ENCODE measurements around the gene PCMTD2.

PCMTD2 gene

DNA sequence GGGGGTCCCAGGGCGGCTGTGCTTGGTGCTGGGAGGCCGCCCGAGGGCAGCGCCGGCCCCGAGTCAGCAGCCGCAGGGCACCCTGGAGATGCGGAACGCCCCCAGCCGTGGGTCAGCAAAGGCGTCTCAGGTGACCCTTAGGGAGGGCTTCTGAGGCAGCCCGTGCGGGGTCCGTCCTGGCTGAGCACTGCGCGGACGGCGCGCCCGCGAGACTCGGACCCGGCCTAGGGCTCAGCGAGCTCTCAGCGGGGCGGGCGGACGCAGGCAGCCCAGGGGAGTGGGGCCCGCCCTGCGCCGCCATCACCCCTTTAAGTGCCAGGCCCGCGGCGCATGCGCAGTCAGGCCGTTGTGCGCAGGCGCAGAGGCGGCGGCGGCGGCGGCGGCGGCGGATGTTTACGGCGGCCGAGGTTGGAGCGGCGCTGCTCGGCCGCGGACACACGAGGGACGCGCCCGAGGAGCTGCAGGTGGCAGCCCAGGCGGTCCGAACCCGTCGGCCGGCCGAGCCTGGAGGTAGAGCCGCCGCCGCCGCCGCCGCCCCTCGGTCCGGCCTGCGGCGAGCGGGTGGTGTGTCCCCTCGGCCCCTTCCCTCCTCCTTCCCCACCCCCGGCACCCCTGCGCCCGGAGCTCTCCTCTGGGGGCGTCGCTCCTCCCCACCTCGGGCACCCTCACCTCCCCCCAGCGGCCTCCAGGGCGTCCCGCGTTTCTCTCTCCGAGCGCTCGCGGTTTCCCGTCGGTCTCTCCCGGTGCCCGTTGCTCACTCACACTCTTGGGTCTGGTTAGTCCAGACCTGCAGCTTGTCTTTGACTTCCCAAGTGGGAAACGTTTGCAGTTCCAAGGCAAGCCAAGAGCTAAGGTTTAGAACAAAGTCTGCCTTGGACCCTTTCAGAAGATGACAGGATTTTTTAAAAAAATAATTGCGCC is at the start of gene PCMTD2:
Gene PCMTD2 (plus strand): TSS at position 388 of the 921 bp plus-strand sequence. CDS start 4,218 bp downstream, outside the sequence.
- DNase-seq: peak; percentile 81

DNA sequence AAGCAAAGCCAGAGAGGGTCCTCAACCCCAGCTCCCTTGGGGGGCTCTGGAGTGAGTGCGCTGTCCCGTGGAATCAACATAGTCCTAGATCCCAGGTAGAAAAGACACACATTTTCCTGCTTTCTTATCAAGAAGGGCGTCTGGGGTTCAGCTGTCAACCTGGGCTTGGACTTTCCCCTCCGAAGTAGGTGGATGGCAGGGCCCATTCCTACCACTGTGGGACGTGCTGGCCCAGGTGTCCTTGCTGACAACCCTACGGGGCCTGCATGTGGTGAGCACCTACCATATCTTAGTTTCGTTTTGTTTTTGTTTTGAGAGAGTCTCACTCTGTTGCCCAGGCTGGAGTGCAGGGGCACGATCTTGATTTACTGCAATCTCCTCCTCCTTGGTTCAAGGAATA is 48.9 kb upstream of the PCMTD2 start:
- no peak for DNase-seq

DNA sequence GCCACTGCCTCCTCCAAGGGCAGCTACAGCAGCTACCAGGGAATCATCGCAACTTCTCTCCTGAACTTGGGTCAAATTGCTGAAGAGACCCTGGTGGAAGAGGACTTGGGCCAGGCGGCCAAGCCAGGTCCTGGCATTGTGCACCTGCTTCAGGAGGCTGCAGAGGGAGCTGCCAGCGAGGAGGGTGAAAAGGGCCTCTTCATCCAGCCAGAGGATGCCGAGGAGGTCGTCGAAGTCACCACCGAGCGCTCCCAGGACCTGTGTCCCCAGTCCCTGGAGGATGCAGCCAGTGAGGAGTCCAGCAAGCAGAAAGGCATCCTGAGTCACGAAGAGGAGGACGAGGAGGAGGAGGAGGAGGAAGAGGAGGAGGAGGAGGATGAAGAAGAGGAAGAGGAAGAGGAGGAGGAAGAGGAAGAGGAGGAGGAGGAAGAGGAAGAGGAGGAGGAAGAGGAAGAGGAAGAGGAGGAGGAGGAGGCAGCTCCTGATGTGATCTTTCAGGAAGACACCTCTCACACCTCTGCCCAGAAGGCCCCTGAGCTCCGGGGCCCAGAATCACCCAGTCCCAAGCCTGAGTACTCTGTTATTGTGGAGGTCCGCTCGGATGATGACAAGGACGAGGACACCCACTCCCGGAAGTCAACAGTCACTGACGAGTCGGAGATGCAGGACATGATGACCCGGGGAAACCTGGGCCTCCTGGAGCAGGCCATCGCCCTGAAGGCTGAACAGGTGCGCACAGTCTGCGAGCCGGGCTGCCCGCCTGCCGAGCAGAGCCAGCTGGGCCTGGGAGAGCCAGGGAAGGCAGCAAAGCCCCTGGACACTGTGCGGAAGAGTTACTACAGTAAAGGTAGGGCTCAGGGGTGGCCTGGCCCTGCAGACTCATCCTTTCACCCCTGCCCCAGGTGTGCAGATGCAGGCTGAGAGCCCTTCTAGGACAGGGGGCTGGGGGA is 47.6 kb upstream of the PCMTD2 start:
- no peak for DNase-seq

GRCh38 chr20:64209148-64209547 is 46.4 kb upstream of the PCMTD2 start:
- no peak for DNase-seq

DNA sequence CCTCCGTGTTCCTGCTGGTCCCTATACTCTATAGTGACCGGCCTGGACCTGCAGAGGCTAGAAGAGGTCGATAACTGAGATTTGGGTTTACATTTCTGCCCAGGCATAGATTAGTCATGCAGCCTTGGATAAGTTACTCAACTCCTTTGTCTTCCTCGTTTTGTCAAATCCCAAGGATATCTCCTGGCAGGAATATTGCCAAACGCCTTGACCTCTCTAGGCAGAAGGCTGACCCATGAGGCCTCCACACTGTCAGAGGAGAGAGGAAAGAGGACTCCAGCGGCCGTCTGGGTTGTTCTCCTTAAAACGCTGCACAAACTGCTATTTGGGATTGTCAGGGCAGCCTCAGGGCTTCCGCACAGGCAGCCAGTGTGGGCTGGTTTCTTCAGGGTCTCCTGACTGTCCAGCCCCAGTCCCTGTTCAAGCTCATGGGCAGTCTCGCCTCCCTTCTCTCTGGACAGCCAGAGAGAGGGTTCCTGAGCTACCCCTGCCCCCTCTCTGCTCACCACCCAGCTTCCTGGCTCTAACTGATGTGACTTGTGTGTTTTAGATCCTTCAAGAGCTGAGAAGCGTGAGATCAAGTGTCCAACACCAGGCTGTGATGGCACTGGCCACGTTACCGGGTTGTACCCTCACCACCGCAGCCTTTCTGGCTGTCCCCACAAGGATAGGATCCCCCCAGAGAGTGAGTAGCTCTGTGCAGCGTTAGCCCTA is 44.7 kb upstream of the PCMTD2 start:
- DNase-seq: no peak

GRCh38 chr20:64211874-64212658 is 43.5 kb upstream of the PCMTD2 start:
- DNase-seq: no peak

DNA sequence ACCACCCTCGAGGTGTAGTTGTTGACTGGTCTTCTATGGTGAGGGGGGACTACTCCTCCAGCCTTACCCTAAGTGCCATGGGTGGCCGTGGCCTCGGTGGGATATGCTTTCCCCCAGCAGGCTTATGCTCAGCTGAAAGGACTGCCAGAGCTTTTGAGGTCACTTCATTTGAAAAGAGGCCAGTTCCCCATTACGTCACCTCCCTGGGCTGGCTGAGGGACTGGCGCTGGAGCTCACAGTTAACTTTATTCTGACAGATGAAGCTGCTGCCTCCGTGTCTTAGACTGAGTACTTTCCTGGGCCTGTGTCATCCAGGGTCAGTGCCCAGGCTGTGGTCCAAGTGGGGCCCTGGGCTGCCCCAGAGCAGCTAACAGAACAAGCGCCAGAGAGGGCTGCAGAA is 42.8 kb upstream of the PCMTD2 start:
- no peak for DNase-seq

DNA sequence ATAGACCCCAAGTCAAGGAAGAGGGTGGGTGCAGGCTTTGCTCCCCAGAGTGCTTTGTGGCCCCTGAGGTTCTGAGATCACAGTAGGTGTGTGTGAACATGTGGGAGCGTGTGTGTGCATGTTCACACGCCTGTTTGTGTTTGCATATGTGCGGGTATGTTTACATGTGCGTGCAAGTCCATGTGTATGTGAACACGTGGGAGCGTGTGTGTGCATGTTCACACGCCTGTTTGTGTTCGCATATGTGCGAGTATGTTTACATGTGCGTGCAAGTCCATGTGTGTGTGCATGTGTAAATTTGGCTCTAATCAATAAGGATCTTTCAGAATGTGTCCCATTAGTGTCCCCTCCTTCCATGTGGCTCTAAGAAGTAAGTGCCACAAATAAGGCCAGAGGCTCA is 41.4 kb upstream of the PCMTD2 start:
- DNase-seq: no peak

GRCh38 chr20:64214952-64215351 is 40.6 kb upstream of the PCMTD2 start:
- no peak for DNase-seq

DNA sequence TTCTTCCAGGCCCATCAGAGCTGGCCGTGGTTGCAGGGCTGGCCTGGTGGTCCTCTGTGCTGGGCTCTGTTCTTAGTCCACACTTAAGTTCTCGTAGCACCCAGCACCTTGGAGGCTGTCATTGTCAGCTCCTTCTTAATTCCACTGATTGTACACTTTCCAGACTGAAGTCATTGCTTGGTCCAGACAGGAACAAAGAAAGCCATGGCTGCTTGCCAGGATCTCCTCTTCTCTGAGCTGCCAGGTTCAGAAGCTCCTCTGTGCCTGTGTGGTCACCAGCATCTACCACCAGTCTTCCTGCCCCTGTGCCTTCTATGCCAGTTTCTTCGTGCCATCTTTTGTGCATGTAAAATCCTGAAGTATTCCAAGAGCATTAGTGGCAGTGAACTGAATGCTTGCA is 39.5 kb upstream of the PCMTD2 start:
- no peak for DNase-seq

DNA sequence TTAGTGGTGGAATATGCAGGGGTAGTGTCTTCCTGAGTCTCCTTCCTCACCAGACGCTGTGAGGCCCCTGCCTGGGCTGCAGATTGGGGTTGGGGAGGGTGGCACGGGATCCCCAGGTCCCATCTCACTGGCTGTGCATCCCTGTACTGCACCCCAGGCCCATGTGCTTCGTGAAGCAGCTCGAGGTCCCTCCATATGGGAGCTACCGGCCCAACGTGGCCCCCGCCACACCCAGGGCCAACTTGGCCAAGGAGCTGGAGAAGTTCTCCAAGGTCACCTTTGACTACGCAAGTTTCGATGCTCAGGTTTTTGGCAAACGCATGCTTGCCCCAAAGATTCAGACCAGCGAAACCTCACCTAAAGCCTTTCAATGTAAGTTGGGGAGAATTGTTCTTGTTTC is 38.6 kb upstream of the PCMTD2 start:
- DNase-seq: no peak

GRCh38 chr20:64217539-64218221 is 37.9 kb upstream of the PCMTD2 start:
- no peak for DNase-seq

DNA sequence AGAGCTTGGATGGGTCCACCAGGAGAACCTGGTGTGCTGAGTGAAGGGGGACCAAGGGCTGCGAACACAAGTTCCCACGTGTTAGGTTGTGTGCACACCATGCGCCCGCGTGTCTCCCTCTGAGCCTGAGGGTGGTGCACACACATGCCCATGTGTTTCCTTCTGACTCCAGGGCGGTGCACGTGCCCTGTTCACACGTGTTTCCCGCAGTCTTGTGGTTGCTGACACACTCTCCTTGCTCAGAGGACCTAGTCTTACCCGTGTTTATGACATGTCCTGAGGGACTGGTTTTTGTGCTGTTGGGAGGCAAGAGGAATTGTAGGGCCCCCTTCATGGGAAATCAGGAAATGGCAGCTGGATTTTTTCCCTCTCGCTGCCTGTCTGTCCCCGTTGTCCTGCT is 36.3 kb upstream of the PCMTD2 start:
- no peak for DNase-seq

- no peak for DNase-seq
Observed at GRCh38 chr20:64219730-64220129, 35.8 kb upstream of the PCMTD2 start.

GRCh38 chr20:64220420-64220819 is 35.1 kb upstream of the PCMTD2 start:
- DNase-seq: no peak

- no peak for DNase-seq
Observed at GRCh38 chr20:64220891-64221527, 34.5 kb upstream of the PCMTD2 start.

- no peak for DNase-seq
Observed at GRCh38 chr20:64222291-64222735, 33.2 kb upstream of the PCMTD2 start.

GRCh38 chr20:64222851-64223525 is 32.6 kb upstream of the PCMTD2 start:
- no peak for DNase-seq

- no peak for DNase-seq
Observed at GRCh38 chr20:64223526-64224067, 32.0 kb upstream of the PCMTD2 start.
